K562 (cell line): Measurements from ENCODE around the gene WSCD2. TPM values are rescaled to one million over a fixed set of nuclear protein-coding genes. Genes with fewer than 3 reads are reported as not detected.

ENCODE experiments used
- ATAC-seq: fragments of 200-7000 bp; cut with Tn5 transposase; 3 replicates; pipeline ENCODE4 v1.9.1; 2020; ENCODE audit warnings: moderate library complexity
- BruUV-seq: library from RNA; stranded (reverse); fragments of 400-500 nt; replicated peaks from 2 replicates; lab custom pipeline; 2021; lab: Mats Ljungman, UMichigan
- CTCF ChIA-PET: fragments of 300-600 bp; formaldehyde crosslinking; extraction: SDS; loops from one replicate; lab custom pipeline; 2021; ENCODE audit warnings: low intra/inter-chr PET ratio; lab: Yijun Ruan, JAX
- POLR2A ChIA-PET: fragments of 300-600, 350-650 bp; sonication (Branson Sonifier 250); formaldehyde crosslinking; extraction: SDS; loops from one replicate; lab custom pipeline; 2021; ENCODE audit warnings: antibody characterized with exemption, inconsistent platforms; lab: Yijun Ruan, JAX
- DNase-seq, 4 experiments: peaks; one replicate each; pipeline versions ENCODE4 v3.0.0 to v3.0.0-alpha.2; 2011 to 2018; ENCODE audit warnings: low spot score in 3 of 4, mixed read lengths in 3 of 4; ENCODE audit errors: extremely low read depth in 1 of 4
- FAIRE-seq: peaks from 2 replicates; lab custom pipeline; 2011; peaks lifted over from hg19 to GRCh38; lab: Jason Lieb, UNC
- H2AFZ ChIP-seq: 2 replicates; pipeline ENCODE4 v1.6.0; 2011; ENCODE audit warnings: low read depth, low read length, control low read depth, inconsistent platforms
- H3K27ac ChIP-seq: fragments of 200-600 bp; 3 replicates; pipeline ENCODE4 v1.8.0; 2011; ENCODE audit warnings: low read depth, mild to moderate bottlenecking, control low read depth, inconsistent platforms, low read length, moderate library complexity, mixed read lengths; ENCODE audit errors: extremely low read depth
- H3K27me3 ChIP-seq, 2 experiments: fragments of 300-600 bp in 1 of 2; 2 replicates in 1 of 2; 3 replicates in 1 of 2; pipeline versions ENCODE4 v1.6.0 to v1.8.0; 2011; ENCODE audit warnings: inconsistent platforms in 2 of 2, low read length in 2 of 2, mild to moderate bottlenecking in 1 of 2, mixed read lengths in 1 of 2, moderate library complexity in 1 of 2; ENCODE audit not compliant: control insufficient read depth in 2 of 2, insufficient read depth in 2 of 2
- H3K36me3 ChIP-seq: fragments of 300-600 bp; 3 replicates; pipeline ENCODE4 v1.8.0; 2011; ENCODE audit warnings: mild to moderate bottlenecking, low read length, inconsistent platforms; ENCODE audit not compliant: control insufficient read depth, insufficient read depth
- H3K4me1 ChIP-seq, 2 experiments: fragments of 200-600 bp in 1 of 2; replicated peaks in 1 of 2; 2 replicates in 1 of 2; 3 replicates in 1 of 2; pipeline versions ENCODE4 v1.5.1 to v1.8.0; 2011; ENCODE audit warnings: inconsistent platforms in 2 of 2, low read length in 2 of 2, mild to moderate bottlenecking in 1 of 2, mixed read lengths in 1 of 2, moderate library complexity in 1 of 2; ENCODE audit not compliant: control insufficient read depth in 2 of 2, insufficient read depth in 2 of 2
- H3K4me2 ChIP-seq: 2 replicates; pipeline ENCODE4 v1.6.1; 2011; ENCODE audit warnings: low read length, control low read depth, inconsistent platforms, mixed read lengths; ENCODE audit not compliant: insufficient read depth
- H3K4me3 ChIP-seq: fragments of 200-600 bp; sonication (generic), shearing (Covaris generic); 2 replicates; pipeline ENCODE4 v1.5.1; 2016; ENCODE audit warnings: control low read depth, inconsistent platforms
- H3K79me2 ChIP-seq: fragments of 200-600 bp; 3 replicates; pipeline ENCODE4 v1.8.0; 2011; ENCODE audit warnings: low read length, inconsistent platforms; ENCODE audit not compliant: control insufficient read depth, insufficient read depth
- H3K9ac ChIP-seq, 2 experiments: 2 replicates each; pipeline versions ENCODE4 v1.6.0 to v1.6.1; 2011; ENCODE audit warnings: low read depth in 2 of 2, low read length in 2 of 2, control low read depth in 1 of 2, inconsistent platforms in 1 of 2, mild to moderate bottlenecking in 1 of 2, mixed read lengths in 1 of 2; ENCODE audit not compliant: insufficient read depth in 1 of 2
- H3K9me1 ChIP-seq: one replicate; pipeline ENCODE4 v1.6.0; 2011; ENCODE audit warnings: inconsistent platforms, mild to moderate bottlenecking, low read length, moderate library complexity; ENCODE audit not compliant: control insufficient read depth, insufficient read depth
- H3K9me3 ChIP-seq: replicated peaks from 2 replicates; pipeline ENCODE4 v1.5.1; 2011; ENCODE audit warnings: low read depth, low read length, inconsistent platforms; ENCODE audit not compliant: control insufficient read depth, insufficient read depth
- H4K20me1 ChIP-seq: replicated peaks from 2 replicates; pipeline ENCODE4 v1.6.1; 2011; ENCODE audit warnings: low read length, inconsistent platforms, mixed read lengths; ENCODE audit not compliant: control insufficient read depth, insufficient read depth
- ATF2 ChIP-seq: sonication (generic); formaldehyde crosslinking; IDR thresholded peaks from 2 replicates; pipeline ENCODE4 v1.8.1; 2022; ENCODE audit warnings: missing genetic modification reagents
- BDP1 ChIP-seq: IDR thresholded peaks from 3 replicates; pipeline ENCODE4 v1.6.1; 2011; ENCODE audit not compliant: insufficient read length, insufficient read depth
- ESRRA ChIP-seq: fragments of 450-650 bp; IDR thresholded peaks from 2 replicates; pipeline ENCODE4 v1.6.1; 2014; ENCODE audit warnings: low read depth, mild to moderate bottlenecking, moderate library complexity, borderline replicate concordance
- HNRNPK ChIP-seq: fragments of 200-400 bp; formaldehyde crosslinking; IDR thresholded peaks from one replicate; pipeline ENCODE4 v1.6.1; 2018; ENCODE audit warnings: mild to moderate bottlenecking, low read depth, low read length; ENCODE audit not compliant: poor library complexity, severe bottlenecking
- NFE2 ChIP-seq: IDR thresholded peaks from 2 replicates; pipeline ENCODE4 v1.6.1; 2014; ENCODE audit warnings: antibody characterized with exemption, low read depth
- NKRF ChIP-seq: fragments of 450-650 bp; IDR thresholded peaks from 2 replicates; pipeline ENCODE4 v1.6.1; 2016; ENCODE audit warnings: borderline replicate concordance
- POLR2H ChIP-seq: IDR thresholded peaks from 2 replicates; pipeline ENCODE4 v1.6.1; 2016; ENCODE audit warnings: missing genetic modification characterization, low read depth, mild to moderate bottlenecking, control low read depth, missing compliant biosample characterization, moderate library complexity
- PTRF ChIP-seq: fragments of 450-650 bp; IDR thresholded peaks from 2 replicates; pipeline ENCODE4 v1.6.1; 2016; ENCODE audit warnings: mild to moderate bottlenecking, missing genetic modification characterization, missing compliant biosample characterization
- SMAD1 ChIP-seq: fragments of 150-350 bp; IDR thresholded peaks from 2 replicates; pipeline ENCODE4 v1.6.1; 2014; ENCODE audit warnings: low read length, low read depth; ENCODE audit not compliant: partially characterized antibody
- SNRNP70 ChIP-seq: fragments of 200-400 bp; formaldehyde crosslinking; optimal IDR thresholded peaks from 2 replicates; pipeline ENCODE3; 2017; ENCODE audit warnings: low read depth, low read length
- SP2 ChIP-seq: IDR thresholded peaks from 2 replicates; pipeline ENCODE4 v1.6.1; 2011; ENCODE audit warnings: mild to moderate bottlenecking, low read depth, low read length, moderate library complexity; ENCODE audit not compliant: poor library complexity, severe bottlenecking; ENCODE audit errors: extremely low read depth
- SUPT5H ChIP-seq: fragments of 450-650 bp; IDR thresholded peaks from 2 replicates; pipeline ENCODE4 v1.6.1; 2016
- ZNF277 ChIP-seq: fragments of 250-450 bp; sonication (Bioruptor Pico); IDR thresholded peaks from 2 replicates; pipeline ENCODE4 v1.8.0; 2022; ENCODE audit warnings: inconsistent platforms, mild to moderate bottlenecking, moderate library complexity, borderline replicate concordance
- ZNF431 ChIP-seq: sonication (generic); formaldehyde crosslinking; IDR thresholded peaks from 2 replicates; pipeline ENCODE4 v1.8.0; 2022; ENCODE audit warnings: mild to moderate bottlenecking, missing genetic modification reagents
- ZNF449 ChIP-seq: fragments of 250-450 bp; sonication (Bioruptor Pico); IDR thresholded peaks from 2 replicates; pipeline ENCODE4 v1.8.0; 2022; ENCODE audit warnings: moderate library complexity, mild to moderate bottlenecking, inconsistent platforms
- ZNF551 ChIP-seq: fragments of 250-450 bp; sonication (Bioruptor Pico); IDR thresholded peaks from 2 replicates; pipeline ENCODE4 v1.5.0; 2021; ENCODE audit warnings: mild to moderate bottlenecking, moderate library complexity
- ZNF830 ChIP-seq: fragments of 250-450 bp; sonication (Bioruptor Pico); IDR thresholded peaks from 2 replicates; pipeline ENCODE4 v1.5.0; 2021; ENCODE audit warnings: mild to moderate bottlenecking
- WGBS: fragments of 100-300 bp; shearing (Covaris generic); methylation state at CpG from one replicate; pipeline ENCODE4 v1.1.6; 2016; ENCODE audit warnings: low coverage, mixed read lengths; ENCODE audit not compliant: insufficient coverage; ENCODE audit errors: missing lambda C conversion rate; 5-methylcytosine and 5-hydroxymethylcytosine counted together
- in situ Hi-C: fragments of 300-500 bp; cut with MboI; formaldehyde crosslinking; loops from 4 replicates; pipeline ENCODE4 v1.15.0; 2018; ENCODE audit warnings: inconsistent platforms, mixed read lengths
- intact Hi-C: fragments of 100-400 bp; cut with micrococcal nuclease; formaldehyde crosslinking; loops from 2 replicates; pipeline ENCODE4 v1.14.2; 2022
- polyA plus RNA-seq, 8 experiments: library from polyadenylated mRNA; depleted of rRNA in 4 of 8; stranded (reverse) in 5 of 8; unstranded in 3 of 8; fragments of >200 nt; fragmentation: Nextera tagmentation in 2 of 8; fragmentation: Illumina TruSeq in 1 of 8; extraction: Ambion mirVana in 2 of 8; extraction: Trizol in 1 of 8; gene quantifications; 2 replicates each; pipeline versions ENCODE4 v1.2.1 to v1.2.3, GENCODE V29; 2011 to 2014; ENCODE audit warnings: inconsistent platforms in 1 of 8, missing spikeins in 1 of 8
- total RNA-seq, 7 experiments: library from RNA; depleted of rRNA in 6 of 7; stranded (reverse); fragments of >200 nt in 6 of 7; fragmentation: Illumina TruSeq in 2 of 7; extraction: Trizol in 2 of 7; gene quantifications; 2 replicates each; pipeline versions ENCODE4 v1.2.1 to v1.2.3, GENCODE V29; 2011 to 2021; ENCODE audit warnings: low replicate concordance in 1 of 7

WSCD2 gene
- total and polyA plus RNA-seq, 9 of the 15 experiments (the other 6 are each of a cell fraction or from before 2014, with no cell fraction given): 0.72 to 14.1 (median 4.0) TPM

- ATAC-seq (no peak), DNase-seq (no peak), FAIRE-seq (no peak)
- in situ Hi-C loops: no loop called here
- no peaks in the 10 kb centered on the region for H3K4me1 ChIP-seq
- intact Hi-C loops: no loop called here
- BruUV-seq: no TSS peak
- H3K9me1 ChIP-seq: no peaks in the 10 kb centered on the region
- H3K27ac ChIP-seq: no peak overlapping the region
- CTCF ChIA-PET: no interaction called here
- H2AFZ ChIP-seq: no peak overlapping the region
- no peak overlapping the region for H3K9ac ChIP-seq
- H4K20me1 ChIP-seq: no peaks in the 10 kb centered on the region
- POLR2A ChIA-PET: interaction anchor here (0.6 to 1.6 kb wide), 2 partner anchors 12 to 22 kb away, joined by 3 to 5 read pairs; no protein-coding TSS in a partner anchor
- no peaks in the 10 kb centered on the region for H3K36me3 ChIP-seq
- TF ChIP-seq SUPT5H (no peak), SMAD1 (no peak), NFE2 (no peak), ZNF431 (CRISPR knock-in tag) (no peak), SP2 (no peak), NKRF (no peak), ATF2 (no peak), SNRNP70 (no peak), ZNF449 (CRISPR knock-in tag) (no peak), HNRNPK (no peak), POLR2H (no peak), ZNF551 (CRISPR knock-in tag) (no peak), ZNF277 (CRISPR knock-in tag) (no peak), ZNF830 (CRISPR knock-in tag) (no peak), BDP1 (no peak), ESRRA (no peak), PTRF (tag) (no peak)
- 17% methylated on average over 5 of the region's 5 CpGs for WGBS
- H3K9me3 ChIP-seq: no peaks in the 10 kb centered on the region
- H3K27me3 ChIP-seq: no peaks in the 10 kb centered on the region; a peak in 1 of 5 replicates
- no peak overlapping the region for H3K4me2 ChIP-seq
- H3K79me2 ChIP-seq: no peaks in the 10 kb centered on the region
- no peak overlapping the region for H3K4me3 ChIP-seq
These were observed 27.6 kb downstream of the WSCD2 start for GRCh38 chr12:108156717-108157116.
